HepG2 (cell line): ENCODE results near the gene PPCS. TPM values are rescaled to one million over a fixed set of nuclear protein-coding genes. Genes with fewer than 3 reads are reported as not detected.

ENCODE experiments used
- ATM ChIP-seq: fragments of 450-650 bp; IDR thresholded peaks from 2 replicates; pipeline ENCODE4 v1.7.1; 2017; ENCODE audit warnings: mild to moderate bottlenecking, borderline replicate concordance
- ELF1 ChIP-seq: sonication (generic); formaldehyde crosslinking; IDR thresholded peaks from 2 replicates; pipeline ENCODE4 v1.4.0; 2020; ENCODE audit warnings: missing genetic modification reagents
- ESRRA ChIP-seq: sonication (generic); formaldehyde crosslinking; IDR thresholded peaks from 2 replicates; pipeline ENCODE4 v1.5.1; 2020; ENCODE audit warnings: mild to moderate bottlenecking, low read depth, missing genetic modification reagents
- GFI1 ChIP-seq: sonication (generic); formaldehyde crosslinking; IDR thresholded peaks from 2 replicates; pipeline ENCODE4 v1.5.0; 2020; ENCODE audit warnings: missing genetic modification reagents, mild to moderate bottlenecking, borderline replicate concordance
- GTF3A ChIP-seq: sonication (generic); formaldehyde crosslinking; conservative IDR thresholded peaks from 2 replicates; pipeline ENCODE4 v1.4.0; 2020; ENCODE audit warnings: mild to moderate bottlenecking, missing genetic modification reagents
- MZF1 ChIP-seq: sonication (generic); formaldehyde crosslinking; IDR thresholded peaks from 2 replicates; pipeline ENCODE4 v1.8.1; 2023; ENCODE audit warnings: mild to moderate bottlenecking, missing genetic modification reagents, borderline replicate concordance
- NCOA2 ChIP-seq: sonication (generic); formaldehyde crosslinking; IDR thresholded peaks from 2 replicates; pipeline ENCODE4 v1.8.0; 2022; ENCODE audit warnings: inconsistent platforms
- NPAS2 ChIP-seq: sonication (generic); formaldehyde crosslinking; IDR thresholded peaks from 2 replicates; pipeline ENCODE4 v1.8.0; 2022; ENCODE audit warnings: mild to moderate bottlenecking, missing genetic modification reagents, borderline replicate concordance
- REXO4 ChIP-seq: sonication (generic); formaldehyde crosslinking; IDR thresholded peaks from 2 replicates; pipeline ENCODE4 v1.8.0; 2022; ENCODE audit warnings: missing genetic modification reagents, mild to moderate bottlenecking, borderline replicate concordance
- SCMH1 ChIP-seq: sonication (generic); formaldehyde crosslinking; IDR thresholded peaks from 2 replicates; pipeline ENCODE4 v1.9.0; 2021; ENCODE audit warnings: missing genetic modification reagents, mild to moderate bottlenecking, borderline replicate concordance
- SMARCC2 ChIP-seq: fragments of 450-650 bp; IDR thresholded peaks from 2 replicates; pipeline ENCODE4 v1.6.1; 2017; ENCODE audit warnings: antibody characterized with exemption, mild to moderate bottlenecking
- SOX6 ChIP-seq, 2 experiments: fragments of 450-650 bp in 1 of 2; sonication (generic) in 1 of 2; formaldehyde crosslinking in 1 of 2; IDR thresholded peaks; 2 replicates each; pipeline versions ENCODE4 v1.4.0 to v1.6.1; 2017 to 2020; ENCODE audit warnings: antibody characterized with exemption in 1 of 2, mild to moderate bottlenecking in 1 of 2, missing genetic modification reagents in 1 of 2
- ZNF205 ChIP-seq: IDR thresholded peaks from 2 replicates; pipeline ENCODE4 v1.6.1; 2018; ENCODE audit warnings: missing biosample characterization, missing genetic modification reagents
- ZNF230 ChIP-seq: sonication (generic); formaldehyde crosslinking; IDR thresholded peaks from 2 replicates; pipeline ENCODE4 v1.4.0; 2020; ENCODE audit warnings: mild to moderate bottlenecking, missing genetic modification reagents
- ZNF451 ChIP-seq: sonication (generic); formaldehyde crosslinking; IDR thresholded peaks from 2 replicates; pipeline ENCODE4 v1.5.0; 2020; ENCODE audit warnings: mild to moderate bottlenecking, missing genetic modification reagents
- ZNF484 ChIP-seq: sonication (generic); formaldehyde crosslinking; IDR thresholded peaks from 2 replicates; pipeline ENCODE4 v1.5.1; 2020; ENCODE audit warnings: mild to moderate bottlenecking, low read depth, missing genetic modification reagents, borderline replicate concordance
- ZNF546 ChIP-seq: sonication (generic); formaldehyde crosslinking; conservative IDR thresholded peaks from 2 replicates; pipeline ENCODE4 v1.8.1; 2023; ENCODE audit warnings: mild to moderate bottlenecking, missing genetic modification reagents
- ZNF737 ChIP-seq: sonication (generic); formaldehyde crosslinking; IDR thresholded peaks from 2 replicates; pipeline ENCODE4 v1.5.0; 2020; ENCODE audit warnings: missing genetic modification reagents, mild to moderate bottlenecking, borderline replicate concordance
- ZNF777 ChIP-seq: sonication (generic); formaldehyde crosslinking; IDR thresholded peaks from 2 replicates; pipeline ENCODE4 v1.4.0; 2020; ENCODE audit warnings: missing genetic modification reagents
- ZSCAN31 ChIP-seq: sonication (generic); formaldehyde crosslinking; IDR thresholded peaks from 2 replicates; pipeline ENCODE4 v1.5.0; 2020; ENCODE audit warnings: low read depth, mild to moderate bottlenecking, missing genetic modification reagents
- polyA plus RNA-seq, 8 experiments: library from polyadenylated mRNA; depleted of rRNA in 3 of 8; stranded (reverse) in 7 of 8; unstranded in 1 of 8; fragments of >200 nt; fragmentation: Illumina TruSeq in 4 of 8; extraction: Trizol in 4 of 8; gene quantifications; 2 replicates each; pipeline versions ENCODE4 v1.2.1 to v1.2.3, GENCODE V29; 2011 to 2016; ENCODE audit warnings: low read depth in 4 of 8, missing spikeins in 1 of 8, mixed read lengths in 1 of 8; ENCODE audit not compliant: insufficient read depth in 1 of 8
- total RNA-seq, 5 experiments: library from RNA; depleted of rRNA; stranded (reverse); fragments of >200 nt; fragmentation: Illumina TruSeq; extraction: Trizol; gene quantifications; 2 replicates each; pipeline ENCODE4 v1.2.3, GENCODE V29; 2016; ENCODE audit warnings: low read depth in 1 of 5
- TF ChIP-seq, protein P1 (sequence below): sonication (generic); formaldehyde crosslinking; IDR thresholded peaks from 2 replicates; pipeline ENCODE4 v1.5.0; 2020; ENCODE audit warnings: mild to moderate bottlenecking, missing genetic modification reagents
- TF ChIP-seq, protein P2 (sequence below): sonication (generic); formaldehyde crosslinking; IDR thresholded peaks from 2 replicates; pipeline ENCODE4 v1.4.0; 2020; ENCODE audit warnings: low read depth, missing genetic modification reagents
- TF ChIP-seq, protein P3 (sequence below): IDR thresholded peaks from 2 replicates; pipeline ENCODE4 v1.6.1; 2016; ENCODE audit warnings: missing genetic modification reagents, missing compliant biosample characterization
- TF ChIP-seq, protein P4 (sequence below): sonication (generic); formaldehyde crosslinking; IDR thresholded peaks from 2 replicates; pipeline ENCODE4 v1.8.0; 2022; ENCODE audit warnings: mild to moderate bottlenecking, missing genetic modification reagents, moderate library complexity

PPCS gene
- total and polyA plus RNA-seq, 2 of the 13 experiments (the other 11 are each of a cell fraction or from before 2014, with no cell fraction given): 13.4 to 38.9 TPM

DNA sequence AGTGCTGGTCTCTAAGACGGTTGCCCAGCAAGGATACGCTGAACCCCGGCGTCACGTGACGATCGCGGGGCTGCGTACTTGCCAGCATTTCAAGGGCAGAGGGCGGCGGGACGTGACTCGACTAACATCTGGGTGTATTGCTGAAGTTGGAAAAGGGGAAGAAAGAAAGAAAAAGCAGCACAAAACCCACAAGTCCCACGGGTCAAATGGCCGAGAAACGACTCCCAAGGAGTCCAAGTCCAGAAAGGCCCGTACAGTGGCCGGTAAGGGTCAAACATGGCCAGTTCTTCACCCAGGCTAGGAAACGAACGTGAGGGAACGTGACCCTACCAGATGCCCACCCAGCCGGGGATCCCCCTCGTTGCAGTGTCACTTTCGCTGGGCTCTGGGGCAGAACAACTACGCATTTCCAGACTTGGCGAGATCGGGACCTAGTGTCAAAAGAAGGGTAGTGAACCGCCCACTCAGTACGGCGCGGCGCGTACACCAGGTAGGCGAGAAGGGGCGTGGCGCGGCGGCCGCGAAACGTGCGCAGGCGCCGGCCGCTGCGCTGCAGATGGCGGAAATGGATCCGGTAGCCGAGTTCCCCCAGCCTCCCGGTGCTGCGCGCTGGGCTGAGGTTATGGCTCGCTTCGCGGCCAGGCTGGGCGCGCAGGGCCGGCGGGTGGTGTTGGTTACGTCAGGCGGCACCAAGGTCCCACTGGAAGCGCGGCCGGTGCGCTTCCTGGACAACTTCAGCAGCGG lies at the start of gene PPCS, which contains the start of gene ZMYND12 (continued):
- TF ChIP-seq ZNF737 (CRISPR knock-in tag) (no peak), NPAS2 (CRISPR knock-in tag) (no peak), ELF1 (CRISPR knock-in tag) (no peak), ZNF230 (CRISPR knock-in tag) (peak; percentile 87; the same call in 1 of the 2 replicates), ESRRA (CRISPR knock-in tag) (peak; percentile 62; the same call in 1 of the 2 replicates), SCMH1 (no peak), ZNF205 (peak; percentile 51), REXO4 (CRISPR knock-in tag) (no peak), ZNF484 (CRISPR knock-in tag) (no peak), ZNF451 (no peak), GTF3A (no peak), ATM (no peak), SOX6 (IDR thresholded peaks at IDR 0.05) (no peak), SOX6 (CRISPR knock-in tag; IDR thresholded peaks at IDR 0.05) (peak; percentile 54), ZNF546 (CRISPR knock-in tag) (peak; percentile 61; the same call in 1 of the 2 replicates), MZF1 (CRISPR knock-in tag) (0 out of 2 replicates have a peak, but pooled peaks have one; percentile 39), ZNF777 (CRISPR knock-in tag) (peak; percentile 67), NCOA2 (CRISPR knock-in tag) (no peak), SMARCC2 (no peak), GFI1 (CRISPR knock-in tag) (0 out of 2 replicates have a peak, but pooled peaks have one; percentile 25), ZSCAN31 (CRISPR knock-in tag) (peak; percentile 46; the same call in 1 of the 2 replicates)
- TF ChIP-seq, protein P1, sequence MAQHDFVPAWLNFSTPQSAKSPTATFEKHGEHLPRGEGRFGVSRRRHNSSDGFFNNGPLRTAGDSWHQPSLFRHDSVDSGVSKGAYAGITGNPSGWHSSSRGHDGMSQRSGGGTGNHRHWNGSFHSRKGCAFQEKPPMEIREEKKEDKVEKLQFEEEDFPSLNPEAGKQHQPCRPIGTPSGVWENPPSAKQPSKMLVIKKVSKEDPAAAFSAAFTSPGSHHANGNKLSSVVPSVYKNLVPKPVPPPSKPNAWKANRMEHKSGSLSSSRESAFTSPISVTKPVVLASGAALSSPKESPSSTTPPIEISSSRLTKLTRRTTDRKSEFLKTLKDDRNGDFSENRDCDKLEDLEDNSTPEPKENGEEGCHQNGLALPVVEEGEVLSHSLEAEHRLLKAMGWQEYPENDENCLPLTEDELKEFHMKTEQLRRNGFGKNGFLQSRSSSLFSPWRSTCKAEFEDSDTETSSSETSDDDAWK: no peak
- TF ChIP-seq, protein P2, sequence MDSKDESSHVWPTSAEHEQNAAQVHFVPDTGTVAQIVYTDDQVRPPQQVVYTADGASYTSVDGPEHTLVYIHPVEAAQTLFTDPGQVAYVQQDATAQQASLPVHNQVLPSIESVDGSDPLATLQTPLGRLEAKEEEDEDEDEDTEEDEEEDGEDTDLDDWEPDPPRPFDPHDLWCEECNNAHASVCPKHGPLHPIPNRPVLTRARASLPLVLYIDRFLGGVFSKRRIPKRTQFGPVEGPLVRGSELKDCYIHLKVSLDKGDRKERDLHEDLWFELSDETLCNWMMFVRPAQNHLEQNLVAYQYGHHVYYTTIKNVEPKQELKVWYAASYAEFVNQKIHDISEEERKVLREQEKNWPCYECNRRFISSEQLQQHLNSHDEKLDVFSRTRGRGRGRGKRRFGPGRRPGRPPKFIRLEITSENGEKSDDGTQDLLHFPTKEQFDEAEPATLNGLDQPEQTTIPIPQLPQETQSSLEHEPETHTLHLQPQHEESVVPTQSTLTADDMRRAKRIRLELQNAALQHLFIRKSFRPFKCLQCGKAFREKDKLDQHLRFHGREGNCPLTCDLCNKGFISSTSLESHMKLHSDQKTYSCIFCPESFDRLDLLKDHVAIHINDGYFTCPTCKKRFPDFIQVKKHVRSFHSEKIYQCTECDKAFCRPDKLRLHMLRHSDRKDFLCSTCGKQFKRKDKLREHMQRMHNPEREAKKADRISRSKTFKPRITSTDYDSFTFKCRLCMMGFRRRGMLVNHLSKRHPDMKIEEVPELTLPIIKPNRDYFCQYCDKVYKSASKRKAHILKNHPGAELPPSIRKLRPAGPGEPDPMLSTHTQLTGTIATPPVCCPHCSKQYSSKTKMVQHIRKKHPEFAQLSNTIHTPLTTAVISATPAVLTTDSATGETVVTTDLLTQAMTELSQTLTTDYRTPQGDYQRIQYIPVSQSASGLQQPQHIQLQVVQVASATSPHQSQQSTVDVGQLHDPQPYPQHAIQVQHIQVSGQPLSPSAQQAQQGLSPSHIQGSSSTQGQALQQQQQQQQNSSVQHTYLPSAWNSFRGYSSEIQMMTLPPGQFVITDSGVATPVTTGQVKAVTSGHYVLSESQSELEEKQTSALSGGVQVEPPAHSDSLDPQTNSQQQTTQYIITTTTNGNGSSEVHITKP (CRISPR knock-in tag): no peak
- TF ChIP-seq, protein P3, sequence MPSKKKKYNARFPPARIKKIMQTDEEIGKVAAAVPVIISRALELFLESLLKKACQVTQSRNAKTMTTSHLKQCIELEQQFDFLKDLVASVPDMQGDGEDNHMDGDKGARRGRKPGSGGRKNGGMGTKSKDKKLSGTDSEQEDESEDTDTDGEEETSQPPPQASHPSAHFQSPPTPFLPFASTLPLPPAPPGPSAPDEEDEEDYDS (CRISPR knock-in tag): peak; percentile 51
- TF ChIP-seq, protein P4, sequence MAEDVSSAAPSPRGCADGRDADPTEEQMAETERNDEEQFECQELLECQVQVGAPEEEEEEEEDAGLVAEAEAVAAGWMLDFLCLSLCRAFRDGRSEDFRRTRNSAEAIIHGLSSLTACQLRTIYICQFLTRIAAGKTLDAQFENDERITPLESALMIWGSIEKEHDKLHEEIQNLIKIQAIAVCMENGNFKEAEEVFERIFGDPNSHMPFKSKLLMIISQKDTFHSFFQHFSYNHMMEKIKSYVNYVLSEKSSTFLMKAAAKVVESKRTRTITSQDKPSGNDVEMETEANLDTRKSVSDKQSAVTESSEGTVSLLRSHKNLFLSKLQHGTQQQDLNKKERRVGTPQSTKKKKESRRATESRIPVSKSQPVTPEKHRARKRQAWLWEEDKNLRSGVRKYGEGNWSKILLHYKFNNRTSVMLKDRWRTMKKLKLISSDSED (CRISPR knock-in tag): no peak
